Skin epidermis (tissue), 12 donors: ENCODE results near the gene NUBPL.
"Not testable (repeated sequence)": the region's sequence is repeated elsewhere in the genome, so short reads cannot be mapped to it uniquely, and the experiment has no call there.

Source experiments
- H3K27ac ChIP-seq, 21 experiments: fragments of 200-600 bp; sonication (generic) in 11 of 21; one replicate each; pipeline ENCODE4 v1.5.0; 2020; ENCODE audit warnings: mild to moderate bottlenecking in 3 of 21, inconsistent platforms in 2 of 21, moderate library complexity in 2 of 21
- H3K4me3 ChIP-seq, 7 experiments: fragments of 200-600 bp; sonication (generic) in 2 of 7; one replicate each; pipeline ENCODE4 v1.5.0; 2020; ENCODE audit warnings: inconsistent platforms in 2 of 7, mild to moderate bottlenecking in 2 of 7, moderate library complexity in 1 of 7

Gene NUBPL

DNA sequence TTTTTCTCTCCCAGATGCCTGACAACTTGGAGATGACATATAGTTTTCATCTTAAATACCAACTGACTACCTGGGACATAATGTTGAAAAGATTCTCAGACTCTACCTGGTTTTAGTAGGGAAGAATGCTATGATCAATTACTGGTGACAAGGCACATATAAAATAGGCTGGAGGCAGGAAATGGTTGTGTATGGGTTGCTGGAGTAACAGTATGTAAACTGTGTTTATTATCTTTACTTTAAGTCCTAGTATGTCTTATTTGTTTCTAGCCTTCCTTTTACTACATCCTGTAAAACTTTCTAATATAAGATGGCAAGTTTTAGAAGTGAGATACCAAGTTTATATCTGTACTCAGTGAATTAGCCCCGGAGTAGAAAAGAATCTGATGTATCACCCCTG, 98.1 kb downstream of the NUBPL start:
- Histone ChIP-seq H3K27ac (no peak overlapping the region), H3K4me3 (no peak overlapping the region)

DNA sequence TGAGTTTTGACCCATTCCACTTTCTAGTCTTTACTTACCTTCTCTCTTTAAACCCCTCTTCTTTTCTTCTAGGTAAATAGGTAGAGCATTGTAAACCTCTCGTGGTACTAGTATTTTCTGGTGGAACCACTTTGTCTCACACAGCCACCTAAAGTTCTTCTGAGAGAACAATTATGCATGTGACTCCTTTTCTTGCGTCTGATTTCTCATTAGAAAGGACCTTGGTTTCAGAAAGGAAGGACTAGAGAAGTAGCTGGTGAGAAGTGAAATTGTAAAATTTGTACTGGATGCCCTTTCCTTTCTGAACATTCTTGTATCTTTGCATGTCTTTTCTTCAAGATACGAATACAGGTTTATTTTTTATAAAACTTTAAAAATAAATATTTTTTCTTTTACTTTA, 99.0 kb downstream of the NUBPL start:
- H3K27ac ChIP-seq, result no peak overlapping the region
- H3K4me3 ChIP-seq, result no peak overlapping the region

DNA sequence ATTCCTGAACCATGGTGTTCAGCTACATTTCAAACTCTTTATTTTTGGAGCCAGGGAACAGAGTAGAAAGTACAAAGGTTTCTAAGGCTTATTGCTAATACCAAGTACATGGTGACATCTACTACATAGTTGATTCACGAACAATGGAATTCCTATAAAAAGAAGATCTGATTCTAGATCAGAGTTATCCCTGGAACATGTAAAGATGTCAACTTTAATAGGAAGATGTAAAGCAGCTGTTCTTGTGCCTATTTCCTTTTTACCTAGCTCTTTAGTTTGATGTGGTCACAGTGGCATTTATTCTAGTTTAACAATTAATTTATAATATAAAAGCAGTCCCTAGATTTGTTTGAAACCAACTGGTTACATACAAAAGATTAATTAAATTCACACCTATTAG, 99.5 kb downstream of the NUBPL start:
- H3K27ac ChIP-seq, result no peak overlapping the region
- no peak overlapping the region for H3K4me3 ChIP-seq

DNA sequence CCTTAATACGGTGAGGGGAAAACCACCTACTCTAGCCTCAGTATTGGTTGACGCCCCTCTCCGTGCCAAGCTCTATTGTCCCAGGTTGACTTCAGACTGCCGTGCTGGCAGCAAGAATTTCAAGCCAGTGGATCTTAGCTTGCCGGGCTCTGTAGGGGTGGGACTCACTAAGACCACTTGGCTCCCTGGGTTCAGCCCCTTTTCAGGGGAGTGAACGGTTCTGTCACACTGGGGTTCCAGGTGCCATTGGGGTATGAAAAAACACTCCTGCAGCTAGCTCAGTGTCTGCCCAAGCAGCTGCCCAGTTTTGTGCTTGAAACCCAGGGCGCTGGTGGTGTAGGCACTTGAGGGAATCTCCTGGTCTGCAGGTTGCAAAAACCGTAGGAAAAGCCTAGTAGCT, 107.1 kb downstream of the NUBPL start:
- H3K4me3 ChIP-seq, result no peak overlapping the region

DNA sequence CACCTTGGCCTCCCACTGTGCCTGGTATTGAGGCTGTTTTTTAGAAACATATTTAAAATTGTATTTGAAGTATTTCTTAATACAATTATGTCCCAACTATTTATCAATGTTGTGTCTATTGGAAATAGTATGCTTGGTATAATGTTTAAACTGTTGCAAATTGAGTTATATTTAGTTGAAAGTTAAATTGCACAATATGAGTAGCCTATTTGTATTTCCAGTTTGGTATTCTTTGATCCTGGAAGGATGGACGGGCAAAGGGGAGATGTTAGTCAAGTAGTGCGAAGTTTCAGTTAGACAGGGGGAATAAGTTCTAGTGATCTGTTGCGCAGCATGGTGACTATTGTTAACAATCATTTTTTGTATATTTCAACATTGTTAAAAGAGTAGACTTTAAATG, 111.5 kb downstream of the NUBPL start:
- Histone ChIP-seq H3K27ac (no peak overlapping the region), H3K4me3 (no peak overlapping the region)

More for the DNA sequence above, 107.1 kb downstream of the NUBPL start:
- H3K27ac ChIP-seq, result no peak overlapping the region

DNA sequence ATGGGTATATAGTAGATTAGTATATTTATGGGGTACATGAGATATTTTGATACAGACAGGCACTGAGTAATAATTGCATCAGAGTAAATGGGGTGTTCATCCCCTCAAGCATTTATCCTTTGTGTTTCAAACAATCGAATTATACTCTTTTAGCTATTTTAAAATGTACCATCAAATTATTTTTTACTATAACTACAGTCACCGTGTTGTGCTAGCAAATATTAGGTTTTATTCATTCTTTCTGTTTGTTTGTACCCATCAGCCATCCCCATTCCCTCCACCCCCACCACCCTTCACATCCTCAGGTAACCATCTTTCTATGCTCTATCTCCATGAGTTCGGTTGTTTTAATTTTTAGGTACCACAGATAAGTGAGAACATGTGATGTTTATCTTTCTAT, 115.8 kb downstream of the NUBPL start:
- no peak overlapping the region for H3K27ac ChIP-seq
- no peak overlapping the region for H3K4me3 ChIP-seq

DNA sequence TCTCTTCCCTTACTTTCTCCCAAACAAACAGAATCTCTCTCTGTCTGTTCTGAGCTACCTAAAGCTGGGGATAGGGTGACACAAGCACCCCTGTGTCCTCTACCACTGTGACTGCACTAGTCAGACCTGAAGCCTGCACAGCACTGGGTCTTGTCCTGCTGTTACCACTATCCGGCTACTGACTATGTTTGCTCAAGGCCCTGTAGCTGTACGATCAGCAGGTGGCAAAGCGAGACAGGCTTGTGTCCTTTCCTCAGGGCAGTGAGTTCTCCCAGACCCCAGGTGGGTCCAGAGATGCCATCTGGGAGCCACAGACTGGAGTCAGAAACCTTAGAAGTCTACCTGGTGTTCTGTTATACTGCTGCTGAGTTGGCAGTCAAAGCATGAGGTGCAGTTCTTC, 116.4 kb downstream of the NUBPL start:
- H3K4me3 ChIP-seq, result no peak overlapping the region
- no peak overlapping the region for H3K27ac ChIP-seq

DNA sequence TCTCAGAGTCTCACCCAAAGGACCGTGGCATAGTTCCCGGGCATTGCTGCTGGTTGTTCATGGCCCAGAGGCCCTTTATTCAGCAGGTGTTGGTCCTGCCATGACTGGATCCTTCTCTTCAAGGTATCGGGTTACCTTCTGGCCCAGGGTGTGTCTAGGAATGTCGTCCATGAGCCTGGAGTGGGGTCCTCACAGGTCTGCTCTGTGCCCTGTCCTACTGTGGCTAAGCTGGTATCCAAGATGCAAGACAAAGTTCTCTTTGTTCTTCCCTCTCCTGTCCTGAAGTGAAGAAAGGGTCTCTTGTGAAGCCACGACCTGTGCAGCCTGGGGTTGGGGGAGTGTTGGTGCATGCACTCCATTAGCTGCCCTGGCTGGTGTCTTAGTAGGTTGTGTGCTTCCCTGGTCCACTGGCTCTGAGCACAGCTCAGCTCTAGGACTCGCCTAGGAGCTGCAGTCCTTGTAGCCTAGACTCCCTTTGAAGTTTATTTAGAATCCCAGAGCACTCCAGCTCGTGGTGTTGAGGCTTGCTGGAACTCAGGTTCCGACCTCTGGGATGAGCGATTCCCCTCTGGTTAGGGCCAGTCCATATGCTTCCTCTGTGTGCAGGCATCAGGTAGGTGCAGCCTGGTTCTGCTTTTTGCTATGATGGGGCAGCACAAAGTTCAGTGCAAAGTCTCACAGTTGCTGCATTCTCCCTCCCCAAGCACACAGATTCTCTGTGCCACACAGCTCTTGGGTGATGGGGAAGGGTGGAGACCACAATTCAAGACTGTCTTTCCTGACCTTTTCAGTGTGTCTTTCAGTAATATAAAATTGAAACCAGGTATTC, 117.4 kb downstream of the NUBPL start:
- H3K27ac ChIP-seq, result no peak overlapping the region
- no peak overlapping the region for H3K4me3 ChIP-seq

DNA sequence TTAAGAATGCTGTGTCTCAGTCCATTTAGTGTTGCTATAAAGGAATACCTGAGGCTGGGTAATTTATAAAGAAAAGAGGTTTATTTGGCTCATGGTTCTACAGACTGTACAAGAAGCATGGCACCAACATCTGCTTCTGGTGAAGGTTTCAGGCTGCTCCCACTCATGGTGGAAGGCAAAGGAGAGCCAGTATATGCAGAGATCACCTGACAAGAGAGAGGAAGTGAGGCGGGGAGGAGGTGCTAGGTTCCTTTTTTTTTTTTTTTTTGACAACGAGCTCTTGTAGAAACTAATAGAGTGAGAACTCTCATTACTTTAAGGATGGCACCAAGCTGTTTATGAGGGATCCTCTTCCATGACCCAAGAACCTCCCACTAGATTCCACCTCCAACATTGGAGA, 121.6 kb downstream of the NUBPL start:
- Histone ChIP-seq H3K4me3 (no peak overlapping the region), H3K27ac (no peak overlapping the region)

DNA sequence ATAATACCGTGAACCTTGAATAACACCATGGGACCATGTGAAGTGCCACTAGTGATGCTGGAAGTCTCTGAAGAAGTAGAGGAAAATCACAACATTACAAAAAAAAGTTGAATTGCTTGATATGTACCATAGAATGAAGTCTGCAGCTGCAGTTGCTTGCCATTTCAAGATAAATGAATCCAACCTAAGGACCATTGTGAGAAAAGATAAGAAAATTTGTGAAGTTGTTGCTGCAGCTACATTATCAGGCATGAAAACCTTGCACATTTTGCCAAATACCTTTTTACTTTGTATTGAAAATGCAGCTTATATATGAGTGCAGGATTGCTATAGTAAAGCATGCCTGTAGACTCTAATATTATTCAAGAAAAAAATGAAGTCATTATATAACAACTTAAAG, 126.5 kb downstream of the NUBPL start:
- H3K4me3 ChIP-seq, result no peak overlapping the region
- no peak overlapping the region for H3K27ac ChIP-seq

DNA sequence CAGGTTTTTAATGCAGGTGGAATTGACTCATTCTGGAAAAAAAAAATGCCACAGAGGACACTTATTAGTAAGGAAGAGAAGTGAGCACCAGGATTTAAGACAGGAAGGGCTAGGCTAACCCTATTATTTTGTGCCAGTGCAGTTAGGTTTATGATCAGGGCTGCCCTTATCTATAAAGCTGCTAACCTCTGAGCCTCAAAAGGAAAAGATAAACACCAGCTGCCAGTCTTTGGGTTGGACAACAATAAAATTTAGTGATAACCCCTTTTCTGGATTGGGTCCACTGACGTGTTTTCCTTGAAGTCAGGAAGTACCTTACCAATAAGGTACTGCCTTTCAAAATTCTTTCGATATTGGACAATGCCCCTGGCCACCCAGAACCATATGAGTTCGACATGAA, 128.9 kb downstream of the NUBPL start:
- Histone ChIP-seq H3K27ac (no peak overlapping the region), H3K4me3 (no peak overlapping the region)

DNA sequence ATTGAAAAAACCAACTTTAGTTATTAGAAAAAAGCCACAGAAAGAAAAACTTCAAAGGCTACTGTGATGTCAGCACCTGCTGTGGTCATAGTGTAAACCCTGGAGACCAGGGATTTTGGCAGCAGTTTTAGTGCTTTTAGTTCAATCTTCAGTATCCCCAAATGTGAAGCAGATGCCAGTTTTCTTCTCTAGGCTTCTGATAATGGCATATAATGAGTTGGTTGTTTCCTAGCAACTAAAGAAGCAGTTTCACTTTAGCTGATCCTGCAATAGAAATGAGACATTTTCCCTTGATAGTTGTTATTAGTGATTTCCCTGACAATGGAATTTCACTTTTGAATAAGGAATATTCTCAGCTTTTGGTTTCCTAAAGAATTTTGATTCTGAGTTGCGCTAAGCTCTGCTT, 131.2 kb downstream of the NUBPL start:
- Histone ChIP-seq H3K4me3 (no peak overlapping the region), H3K27ac (no peak overlapping the region)

DNA sequence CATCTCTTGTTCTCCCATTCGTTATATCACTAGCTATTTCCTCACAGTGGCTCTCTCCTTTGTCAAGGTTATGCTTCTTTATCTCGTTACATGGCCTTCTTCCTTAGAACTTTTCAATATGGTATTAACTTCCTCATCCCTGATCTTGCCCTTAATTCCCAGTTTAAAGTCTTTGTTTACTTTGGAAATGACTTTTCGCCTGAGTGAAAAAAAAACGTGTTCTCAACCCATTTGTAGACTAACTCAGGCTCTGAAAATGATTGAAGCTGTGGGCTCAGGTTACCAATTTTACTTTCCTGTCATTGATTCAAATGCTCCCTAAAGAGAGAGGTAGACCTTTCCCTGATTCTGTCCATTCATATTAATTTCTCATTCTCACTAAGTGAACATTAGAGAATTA, 135.2 kb downstream of the NUBPL start:
- H3K27ac ChIP-seq, result no peak overlapping the region

DNA sequence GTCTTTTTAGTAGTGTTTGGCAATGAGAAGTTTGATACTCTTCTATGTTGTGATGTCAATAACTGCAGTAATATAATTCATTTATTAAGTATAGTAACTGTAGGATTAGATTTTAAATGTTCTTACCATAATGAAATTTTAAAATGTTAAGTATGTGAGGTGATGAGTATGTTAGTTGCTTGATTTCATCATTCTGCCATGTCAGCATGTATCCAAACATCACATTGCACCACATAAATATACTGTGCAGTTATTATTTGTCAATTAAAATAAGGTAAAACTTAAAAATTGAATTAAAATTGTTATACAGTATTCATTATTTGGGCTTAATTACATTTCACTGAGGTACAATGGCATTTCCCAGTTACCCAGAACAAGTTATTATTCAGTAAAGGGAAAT, 138.6 kb downstream of the NUBPL start:
- H3K4me3 ChIP-seq, result no peak overlapping the region
- no peak overlapping the region for H3K27ac ChIP-seq

More for the DNA sequence above, 135.2 kb downstream of the NUBPL start:
- no peak overlapping the region for H3K4me3 ChIP-seq

DNA sequence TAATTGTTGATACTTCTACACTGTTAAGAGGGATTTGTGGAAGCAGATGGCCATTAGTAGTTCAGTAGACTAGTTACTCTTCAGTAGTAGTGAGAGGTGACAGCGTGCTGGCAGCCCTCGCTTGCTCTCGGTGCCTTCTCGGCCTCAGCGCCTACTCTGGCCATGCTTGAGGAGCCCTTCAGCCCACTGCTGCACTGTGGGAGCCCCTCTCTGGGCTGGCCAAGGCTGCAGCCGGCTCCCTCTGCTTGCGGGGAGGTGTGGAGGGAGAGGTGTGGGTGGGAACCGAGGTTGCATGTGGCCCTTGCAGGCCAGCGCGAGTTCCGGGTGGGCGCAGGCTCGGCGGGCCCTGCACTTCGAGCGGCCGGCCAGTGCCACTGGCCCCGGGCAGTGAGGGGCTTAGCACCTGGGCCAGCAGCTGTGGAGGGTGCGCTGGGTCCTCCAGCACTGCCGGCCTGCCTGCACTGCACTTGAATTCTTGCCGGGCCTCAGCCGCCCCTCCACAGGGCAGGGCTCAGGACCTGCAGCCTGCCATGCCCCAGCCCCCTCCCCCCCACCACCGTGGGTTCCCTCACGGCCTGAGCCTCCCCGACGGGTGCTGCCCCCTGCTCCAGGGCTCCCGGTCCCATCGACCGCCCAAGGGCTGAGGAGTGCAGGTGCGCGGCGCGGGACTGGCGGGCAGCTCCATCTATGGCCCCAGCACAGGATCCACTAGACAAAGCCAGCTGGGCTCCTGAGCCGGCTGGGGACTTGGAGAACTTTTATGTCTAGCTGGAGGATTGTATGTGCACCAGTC, 139.3 kb downstream of the NUBPL start:
- Histone ChIP-seq H3K27ac (no peak overlapping the region), H3K4me3 (no peak overlapping the region)

DNA sequence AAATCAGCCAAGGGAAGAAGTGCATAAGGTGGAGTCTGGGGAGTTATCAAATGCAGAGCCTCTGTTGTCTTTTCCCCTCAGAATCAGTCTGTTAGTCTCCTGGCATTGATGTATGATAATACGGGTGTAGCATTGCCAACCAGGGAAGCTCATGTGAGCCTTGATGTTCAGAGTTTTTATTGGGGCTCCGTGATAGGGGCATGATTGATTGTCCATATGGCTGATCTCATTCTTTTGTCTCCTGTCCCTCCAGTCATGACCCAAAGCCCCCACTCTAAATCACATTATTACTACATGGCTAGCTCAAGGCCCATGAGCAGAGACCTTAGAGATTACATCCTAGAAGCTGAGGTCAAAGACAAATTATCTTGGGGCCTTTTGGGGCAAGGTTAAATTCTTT, 140.9 kb downstream of the NUBPL start:
- Histone ChIP-seq H3K4me3 (no peak overlapping the region), H3K27ac (no peak overlapping the region)

DNA sequence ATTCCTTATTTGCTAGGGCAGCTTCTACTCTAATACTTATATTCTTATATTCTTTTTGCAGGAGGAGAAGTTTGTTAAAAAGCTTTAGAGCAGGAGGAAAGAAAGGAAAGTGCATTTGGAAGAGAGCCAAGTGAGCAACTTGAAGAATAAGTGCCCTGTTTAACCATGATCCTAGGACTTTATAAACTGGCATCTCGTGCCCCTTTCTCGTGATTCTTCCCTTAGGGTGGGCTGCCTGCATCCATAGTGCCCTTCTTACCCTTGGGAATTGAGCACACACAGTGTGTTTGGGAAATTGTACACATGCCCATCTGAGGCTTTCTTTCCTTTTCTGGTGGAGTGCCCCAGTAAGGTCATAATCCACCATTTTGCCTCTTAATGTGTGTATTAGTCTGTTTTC, 141.9 kb downstream of the NUBPL start:
- Histone ChIP-seq H3K4me3 (no peak overlapping the region), H3K27ac (no peak overlapping the region)

DNA sequence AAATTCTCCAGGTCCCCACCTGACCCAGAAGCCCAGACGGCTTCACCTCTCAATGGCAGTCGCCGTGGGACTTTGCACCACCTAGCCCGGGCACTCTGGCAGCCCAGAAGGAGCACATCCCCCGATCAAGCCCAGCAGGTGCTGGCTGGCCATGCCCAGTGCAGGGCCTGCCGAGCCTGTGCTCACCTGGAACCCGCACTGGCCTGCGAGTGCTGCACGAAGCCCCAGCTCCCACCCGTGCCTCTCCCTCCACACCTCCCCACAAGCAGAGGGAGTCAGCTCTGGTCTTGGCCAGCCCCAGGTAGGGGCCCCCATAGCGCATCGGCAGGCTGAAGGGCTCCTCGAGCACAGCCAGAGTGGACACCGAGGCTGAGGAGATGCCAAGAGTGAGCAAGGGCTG, 144.5 kb downstream of the NUBPL start:
- no peak overlapping the region for H3K4me3 ChIP-seq
- H3K27ac ChIP-seq, result no peak overlapping the region

DNA sequence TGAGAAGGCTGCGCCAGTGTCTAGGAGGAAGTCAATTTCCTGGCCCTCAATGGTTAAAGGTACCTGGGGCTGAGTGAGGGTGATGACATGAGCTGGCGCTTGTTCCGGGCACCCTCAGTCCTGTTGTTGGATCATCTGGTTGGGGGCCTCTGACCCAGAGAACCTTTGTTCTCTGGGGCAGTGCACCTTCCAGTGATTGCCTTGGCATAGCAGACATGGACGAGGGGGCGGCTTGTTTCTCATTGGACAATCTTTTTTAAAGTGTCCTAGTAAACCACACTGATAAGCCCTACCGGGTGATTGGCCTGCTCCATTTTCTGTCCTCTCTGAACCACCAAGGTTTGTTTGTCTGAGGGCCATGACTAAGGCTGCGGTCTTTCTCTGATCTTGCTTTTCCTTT, 147.5 kb downstream of the NUBPL start:
- H3K4me3 ChIP-seq, H3K27ac ChIP-seq: not testable (repeated sequence)

DNA sequence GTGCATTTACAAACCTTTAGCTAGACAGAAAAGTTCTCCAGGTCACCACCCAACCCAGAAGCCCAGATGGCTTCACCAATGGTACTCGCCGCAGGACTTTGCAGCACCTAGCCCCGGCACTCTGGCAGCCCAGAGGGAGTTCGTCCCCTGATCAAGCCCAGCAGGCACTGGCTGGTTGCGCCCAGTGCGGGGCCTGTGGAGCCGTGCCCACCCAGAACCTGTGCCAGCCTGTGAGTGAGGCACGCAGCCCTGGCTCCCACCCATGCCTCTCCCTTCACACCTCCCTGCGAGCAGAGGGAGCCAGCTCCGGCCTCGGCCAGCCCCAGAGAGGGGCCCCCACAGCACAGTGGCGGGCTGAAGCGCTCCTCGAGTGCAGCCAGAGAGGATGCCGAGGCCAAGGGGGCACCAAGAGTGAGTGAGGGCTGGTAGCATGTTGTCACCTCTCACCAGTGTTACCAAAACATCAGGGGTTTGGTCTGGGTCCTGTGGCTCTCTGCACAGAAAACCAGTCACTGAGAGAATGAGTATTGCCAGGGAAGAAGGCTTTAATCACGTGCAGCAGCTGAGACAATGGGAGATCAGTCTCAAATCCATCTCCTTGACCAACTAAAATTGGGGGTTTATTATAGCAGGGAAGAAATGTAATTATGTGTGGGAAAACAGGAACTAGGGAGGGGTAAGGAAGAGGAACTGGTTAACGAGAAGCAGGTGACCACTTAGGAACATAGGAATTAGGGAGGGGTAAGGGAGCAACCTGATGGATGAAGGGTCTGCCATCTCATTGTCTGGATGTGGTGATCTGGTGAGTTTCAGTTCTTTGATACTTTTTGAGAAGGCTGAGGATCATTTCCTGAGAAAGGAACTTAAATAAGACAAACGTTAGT, 151.3 kb downstream of the NUBPL start:
- no peak overlapping the region for H3K27ac ChIP-seq
- no peak overlapping the region for H3K4me3 ChIP-seq
